GM21529 (cell line): ENCODE measurements around the gene L3HYPDH.
"Not testable (repeated sequence)": the region's sequence is repeated elsewhere in the genome, so short reads cannot be mapped to it uniquely, and the experiment has no call there.

Experiments
- ATAC-seq: cut with Tn5 transposase; IDR thresholded peaks from one replicate; pipeline ENCODE4 v1.9.1; 2021; ENCODE audit not compliant: unreplicated experiment

The L3HYPDH gene

GRCh38 chr14:59480166-59480565 lies 4.0 kb downstream of the L3HYPDH start:
- no peak for ATAC-seq

- ATAC-seq: no peak
Measured at GRCh38 chr14:59478540-59478939, 5.7 kb downstream of the L3HYPDH start.

GRCh38 chr14:59475709-59476108 lies 8.5 kb downstream of the L3HYPDH start:
- no peak for ATAC-seq

GRCh38 chr14:59474172-59474571 lies 10.0 kb downstream of the L3HYPDH start:
- ATAC-seq: no peak

- peak; percentile 27 for ATAC-seq
Measured at GRCh38 chr14:59465316-59466135, 18.7 kb downstream of the L3HYPDH start, which contains the start of gene GPR135. Gene GPR135, minus strand, starts transcription at chr14:59465380. Its CDS starts 154 bp downstream, at chr14:59465226.

- peak; percentile 65 for ATAC-seq
Measured at GRCh38 chr14:59464486-59465315, 19.5 kb downstream of the L3HYPDH start.

GRCh38 chr14:59463787-59464485 lies 20.3 kb downstream of the L3HYPDH start:
- ATAC-seq: peak; percentile 30

- ATAC-seq: no peak
Measured at GRCh38 chr14:59461891-59462290, 22.3 kb downstream of the L3HYPDH start.

- no peak for ATAC-seq
Measured at GRCh38 chr14:59460378-59460777, 23.8 kb downstream of the L3HYPDH start.

- ATAC-seq: no peak
Measured at GRCh38 chr14:59458486-59458885, 25.7 kb downstream of the L3HYPDH start.

- ATAC-seq: no peak
Measured at GRCh38 chr14:59455411-59455810, 28.8 kb downstream of the L3HYPDH start.

- ATAC-seq: no peak
Measured at GRCh38 chr14:59454139-59454538, 30.1 kb downstream of the L3HYPDH start.

- ATAC-seq: no peak
Measured at GRCh38 chr14:59451849-59452248, 32.4 kb downstream of the L3HYPDH start.

- no peak for ATAC-seq
Measured at GRCh38 chr14:59450716-59451115, 33.5 kb downstream of the L3HYPDH start.

- ATAC-seq: not testable (repeated sequence)
Measured at GRCh38 chr14:59448673-59449072, 35.5 kb downstream of the L3HYPDH start.

GRCh38 chr14:59439256-59439965 lies 44.8 kb downstream of the L3HYPDH start:
- no peak for ATAC-seq

GRCh38 chr14:59438195-59438647 lies 46.0 kb downstream of the L3HYPDH start:
- no peak for ATAC-seq

- ATAC-seq: no peak
Measured at GRCh38 chr14:59435987-59436386, 48.2 kb downstream of the L3HYPDH start.

- ATAC-seq: no peak
Measured at GRCh38 chr14:59435101-59435500, 49.1 kb downstream of the L3HYPDH start.

- no peak for ATAC-seq
Measured at GRCh38 chr14:59429790-59430189, 54.4 kb downstream of the L3HYPDH start.
